Thyroid gland (tissue), 4 donors: ENCODE results near the gene SULF2.

ENCODE experiments used
- CTCF ChIP-seq, 6 experiments: fragments of 200-600 bp in 3 of 6; fragments of 450-650 bp in 3 of 6; sonication (generic) in 3 of 6; IDR thresholded peaks; one replicate each; pipeline ENCODE4 v1.5.1; 2016 to 2019; ENCODE audit warnings: antibody characterized with exemption in 6 of 6, mild to moderate bottlenecking in 2 of 6, inconsistent platforms in 1 of 6, moderate library complexity in 1 of 6
- POLR2A ChIP-seq, 2 donors: fragments of 450-650 bp; IDR thresholded peaks; one replicate each; pipeline ENCODE4 v1.6.1; 2017; ENCODE audit warnings: antibody characterized with exemption in 2 of 2, mild to moderate bottlenecking in 2 of 2, moderate library complexity in 1 of 2

GRCh38 chr20:47718398-47718797 is 66.9 kb downstream of the SULF2 start:
- no peak for TF ChIP-seq CTCF (IDR thresholded peaks at IDR 0.05)
- no peak for TF ChIP-seq POLR2A (IDR thresholded peaks at IDR 0.05)
